Transverse colon (tissue), 4 donors: ENCODE measurements around the gene SOX11. TPM values are rescaled to one million over a fixed set of nuclear protein-coding genes. Genes with fewer than 3 reads are reported as not detected.

Experiments used
- DNase-seq: peaks from one replicate; pipeline ENCODE4 v3.0.0-alpha.2; 2019
- H3K27ac ChIP-seq, 4 donors: fragments of 200-600 bp; sonication (generic); 2 replicates each; pipeline ENCODE4 v1.5.1; 2016 to 2018; ENCODE audit warnings: inconsistent platforms in 4 of 4
- H3K27me3 ChIP-seq: fragments of 200-600 bp; sonication (generic); 2 replicates; pipeline ENCODE4 v1.5.1; 2017; ENCODE audit warnings: inconsistent platforms
- H3K36me3 ChIP-seq, 4 donors: fragments of 200-600 bp; sonication (generic); 2 replicates each; pipeline ENCODE4 v1.5.1; 2017 to 2019; ENCODE audit warnings: inconsistent platforms in 4 of 4
- H3K4me1 ChIP-seq, 4 donors: fragments of 200-600 bp; sonication (generic); 2 replicates each; pipeline ENCODE4 v1.5.1; 2017 to 2020; ENCODE audit warnings: inconsistent platforms in 4 of 4
- H3K4me3 ChIP-seq, 4 donors: fragments of 200-600 bp; sonication (generic); 1 replicate in 1 of 4; 2 replicates in 3 of 4; pipeline versions ENCODE4 v1.5.1 to v1.6.1; 2017 to 2019; ENCODE audit warnings: inconsistent platforms in 4 of 4
- H3K9me3 ChIP-seq, 2 donors: fragments of 200-600 bp; sonication (generic); 2 replicates each; pipeline ENCODE4 v1.5.1; 2017 to 2019; ENCODE audit warnings: inconsistent platforms in 2 of 2
- CTCF ChIP-seq, 5 experiments: fragments of 200-600 bp in 3 of 5; fragments of 450-650 bp in 2 of 5; sonication (generic) in 3 of 5; IDR thresholded peaks; 1 replicate in 2 of 5; 2 replicates in 3 of 5; pipeline ENCODE4 v1.5.1; 2016 to 2017; ENCODE audit warnings: antibody characterized with exemption in 5 of 5, inconsistent platforms in 3 of 5, mild to moderate bottlenecking in 2 of 5, moderate library complexity in 1 of 5
- EP300 ChIP-seq: sonication (generic); formaldehyde crosslinking; IDR thresholded peaks from one replicate; pipeline ENCODE4 v1.6.1; 2017; ENCODE audit warnings: antibody characterized with exemption, low read depth
- POLR2A ChIP-seq: fragments of 450-650 bp; IDR thresholded peaks from one replicate; pipeline ENCODE4 v1.6.1; 2016; ENCODE audit warnings: antibody characterized with exemption, mild to moderate bottlenecking, moderate library complexity
- POLR2AphosphoS5 ChIP-seq, 3 donors: sonication (generic); formaldehyde crosslinking; IDR thresholded peaks; one replicate each; pipeline ENCODE4 v1.6.1; 2016; ENCODE audit warnings: antibody characterized with exemption in 3 of 3
- WGBS, 2 donors: methylation state at CpG; one replicate each; pipeline ENCODE4 v1.1.5; 2018; ENCODE audit warnings: low coverage in 1 of 2; 5-methylcytosine and 5-hydroxymethylcytosine counted together
- in situ Hi-C, 4 donors: fragments of 200-750 bp; cut with MboI; loops; one replicate each; pipeline versions ENCODE4 v1.15.0 to v1.15.1; 2017; ENCODE audit warnings: low sequenced_read_pairs in 3 of 4, low pct_ligation_motif_present in 1 of 4, low pct_unique_long_range_greater_than_20kb in 1 of 4
- intact Hi-C: fragments of 100-400 bp; cut with DNase I; formaldehyde crosslinking; loops from one replicate; pipeline ENCODE4 v1.15.1; 2023; ENCODE audit warnings: low total_unique reads
- total RNA-seq, 4 donors: library from RNA; depleted of rRNA; stranded (reverse); fragments of >200 nt; gene quantifications; one replicate each; pipeline ENCODE4 v1.1.0, GENCODE V29; 2016

The SOX11 gene
- total RNA-seq, 4 donors from 2014 or later = 0.32 to 0.75 (median 0.40) TPM

DNA sequence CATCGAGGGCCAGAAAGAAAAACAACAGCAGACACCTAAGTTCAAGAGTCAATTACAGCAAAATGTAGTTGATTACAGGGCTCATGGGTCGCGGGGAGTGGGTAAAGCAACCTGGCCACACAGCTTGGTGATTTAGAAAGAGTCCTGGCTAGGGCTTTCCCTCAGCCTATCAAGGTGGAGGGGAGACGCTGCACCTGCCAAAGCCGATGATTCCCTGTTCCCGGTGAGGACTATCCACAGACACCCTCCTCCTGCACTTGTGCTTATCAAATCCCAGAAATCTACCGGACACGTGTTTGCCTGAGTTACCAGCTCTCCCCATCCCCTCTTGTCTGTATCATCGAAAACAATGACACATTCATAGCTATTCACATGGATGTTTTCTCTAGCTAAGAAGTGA is 7.0 kb upstream of the SOX11 start:
- in situ Hi-C loops = no loop called here
- 74 to 78% methylated on average over 6 to 9 of the region's 9 CpGs for WGBS, 2 donors
- intact Hi-C loops = no loop called here

DNA sequence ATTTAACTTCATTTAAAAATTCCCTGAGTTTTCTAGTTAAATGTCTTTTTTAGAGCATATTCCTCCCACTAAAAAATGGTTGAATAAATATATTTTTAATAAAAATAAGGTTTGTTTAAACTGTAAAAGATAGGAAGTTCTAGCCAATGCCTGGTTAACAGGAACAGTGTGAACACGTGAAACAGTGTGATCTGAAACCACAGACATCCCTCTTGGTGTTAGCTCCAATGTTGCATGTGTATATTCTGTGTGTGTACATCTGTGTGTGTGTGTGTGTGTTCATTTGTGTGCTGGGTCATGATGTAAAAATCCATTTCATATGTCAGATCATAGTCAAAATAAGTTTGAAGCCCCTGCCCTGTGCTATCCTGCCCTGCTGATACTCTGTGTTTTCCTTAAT is 6.1 kb upstream of the SOX11 start:
- no peak for TF ChIP-seq EP300
- TF ChIP-seq POLR2A = no peak
- TF ChIP-seq CTCF (IDR thresholded peaks at IDR 0.05) = no peak
- no peak for TF ChIP-seq POLR2AphosphoS5 (IDR thresholded peaks at IDR 0.05)
- Histone ChIP-seq H3K27ac (no peak overlapping the region), H3K27me3 (peaks cover 13% of the 10 kb centered on the region), H3K4me3 (no peak overlapping the region), H3K4me1 (no peaks in the 10 kb centered on the region), H3K36me3 (no peaks in the 10 kb centered on the region), H3K9me3 (no peaks in the 10 kb centered on the region)
- intact Hi-C loops = no loop called here
- 27 to 50% methylated on average over 1 of the region's 1 CpG for WGBS, 2 donors
- in situ Hi-C loops = no loop called here
- no peak for DNase-seq

More for the DNA sequence above, 7.0 kb upstream of the SOX11 start:
- H3K36me3 ChIP-seq = no peaks in the 10 kb centered on the region
- H3K9me3 ChIP-seq = no peaks in the 10 kb centered on the region
- H3K27me3 ChIP-seq = peaks cover 4% of the 10 kb centered on the region
- TF ChIP-seq EP300 (no peak), POLR2AphosphoS5 (IDR thresholded peaks at IDR 0.05) (no peak)
- H3K4me1 ChIP-seq = no peaks in the 10 kb centered on the region
- no peak overlapping the region for H3K4me3 ChIP-seq
- H3K27ac ChIP-seq = no peak overlapping the region
- no peak for DNase-seq

DNA sequence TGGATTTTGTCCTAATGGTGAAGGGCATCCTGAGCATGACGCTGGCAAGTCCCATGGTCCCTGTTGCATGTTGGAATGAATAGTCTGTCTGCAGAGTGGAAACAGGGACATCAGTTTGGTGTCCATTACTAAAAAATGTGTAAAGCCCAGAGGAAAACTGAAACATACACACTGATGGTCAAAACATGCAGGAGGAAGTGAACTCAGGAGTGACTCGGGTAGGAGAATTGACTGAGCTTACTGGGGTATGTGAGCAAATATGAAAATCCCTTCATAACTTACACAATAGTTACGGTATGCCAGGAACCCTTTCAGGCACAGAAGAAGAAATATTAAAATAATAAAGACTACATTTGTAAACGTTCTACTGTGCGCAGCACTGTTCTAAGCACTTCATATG is 5.6 kb upstream of the SOX11 start:
- Histone ChIP-seq H3K27me3 (peaks cover 17% of the 10 kb centered on the region), H3K9me3 (no peaks in the 10 kb centered on the region), H3K36me3 (no peaks in the 10 kb centered on the region), H3K4me3 (no peak overlapping the region), H3K4me1 (no peaks in the 10 kb centered on the region), H3K27ac (no peak overlapping the region)
- intact Hi-C loops (no loop called here), in situ Hi-C loops (no loop called here)
- whole genome bisulfite sequencing, 2 donors = 64 to 71% methylated on average over 5 of the region's 5 CpGs
- TF ChIP-seq EP300 = no peak
- no peak for TF ChIP-seq CTCF (IDR thresholded peaks at IDR 0.05)
- TF ChIP-seq POLR2A = no peak
- no peak for TF ChIP-seq POLR2AphosphoS5 (IDR thresholded peaks at IDR 0.05)
- no peak for DNase-seq

DNA sequence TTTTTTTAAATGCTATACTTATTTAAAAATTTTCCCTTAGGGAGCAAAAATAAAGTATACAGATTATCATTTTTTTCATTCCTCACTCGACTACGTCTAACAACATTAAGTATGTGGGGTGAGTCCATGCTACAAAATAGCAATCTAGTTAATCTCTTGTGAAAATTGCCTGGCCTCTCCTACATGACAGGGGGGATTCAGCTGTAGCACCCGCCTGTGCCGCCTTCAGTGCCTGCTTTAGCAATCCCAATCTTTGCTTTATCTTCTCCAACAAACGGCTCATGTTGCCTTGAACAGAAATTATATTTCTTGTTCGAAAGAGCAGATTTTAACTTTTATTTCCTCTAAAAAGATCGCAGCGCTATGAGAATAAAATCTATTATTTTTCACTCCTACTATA is 2.4 kb upstream of the SOX11 start:
- TF ChIP-seq CTCF (IDR thresholded peaks at IDR 0.05) (no peak), POLR2AphosphoS5 (IDR thresholded peaks at IDR 0.05) (no peak), POLR2A (no peak), EP300 (no peak)
- H3K27ac ChIP-seq = no peak overlapping the region
- intact Hi-C loops = no loop called here
- peaks cover 0 to 11% (median 0%) of the 10 kb centered on the region in 4 donors for H3K4me1 ChIP-seq
- 79 to 83% methylated on average over 8 of the region's 8 CpGs for WGBS, 2 donors
- H3K4me3 ChIP-seq = no peak overlapping the region
- H3K36me3 ChIP-seq = no peaks in the 10 kb centered on the region
- no peaks in the 10 kb centered on the region for H3K9me3 ChIP-seq
- peaks cover 49% of the 10 kb centered on the region for H3K27me3 ChIP-seq
- in situ Hi-C loops = no loop called here
- no peak for DNase-seq

DNA sequence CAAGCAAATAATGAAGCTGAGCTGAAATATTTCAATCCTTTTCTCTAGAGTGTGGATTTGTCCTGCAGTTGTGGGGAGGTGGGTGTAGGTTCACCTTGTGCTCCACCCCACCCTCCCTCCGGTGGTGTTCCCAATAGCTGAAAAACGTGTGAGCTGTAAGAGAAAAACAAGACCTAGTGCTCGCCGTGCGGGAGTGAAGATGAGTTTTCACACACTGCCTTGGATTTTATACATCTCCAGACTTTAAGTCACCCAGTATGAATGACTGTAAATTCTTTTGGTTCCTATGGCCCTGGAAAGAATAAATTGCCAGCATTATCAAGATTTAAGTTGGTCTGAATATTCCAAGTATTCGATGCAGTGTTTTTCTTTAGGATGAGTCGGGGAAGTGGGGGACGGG is 1.9 kb upstream of the SOX11 start:
- no peak for DNase-seq
- H3K27ac ChIP-seq = no peak overlapping the region
- TF ChIP-seq CTCF (IDR thresholded peaks at IDR 0.05) (no peak), POLR2A (no peak), EP300 (no peak), POLR2AphosphoS5 (IDR thresholded peaks at IDR 0.05) (no peak)
- no peaks in the 10 kb centered on the region for H3K9me3 ChIP-seq
- in situ Hi-C loops (no loop called here), intact Hi-C loops (no loop called here)
- H3K27me3 ChIP-seq = peaks cover 54% of the 10 kb centered on the region
- peaks cover 0 to 11% (median 0%) of the 10 kb centered on the region in 4 donors for H3K4me1 ChIP-seq
- WGBS, 2 donors = 33 to 45% methylated on average over 7 to 8 of the region's 8 CpGs
- H3K4me3 ChIP-seq = no peak overlapping the region
- no peaks in the 10 kb centered on the region for H3K36me3 ChIP-seq
